Measurements from ENCODE around the gene SPATA31D4.
"Not testable (repeated sequence)": the region's sequence is repeated elsewhere in the genome, so short reads cannot be mapped to it uniquely, and the experiment has no call there.

Gene SPATA31D4
- 0 reads per million in 2 donors for total RNA-seq

- not testable (repeated sequence) for DNase-seq
These were observed at the start of gene SPATA31D4 for GRCh38 chr9:81928305-81928704. SPATA31D4 (plus strand) TSS chr9:81928428; CDS start chr9:81928514, 86 bp downstream.

DNA sequence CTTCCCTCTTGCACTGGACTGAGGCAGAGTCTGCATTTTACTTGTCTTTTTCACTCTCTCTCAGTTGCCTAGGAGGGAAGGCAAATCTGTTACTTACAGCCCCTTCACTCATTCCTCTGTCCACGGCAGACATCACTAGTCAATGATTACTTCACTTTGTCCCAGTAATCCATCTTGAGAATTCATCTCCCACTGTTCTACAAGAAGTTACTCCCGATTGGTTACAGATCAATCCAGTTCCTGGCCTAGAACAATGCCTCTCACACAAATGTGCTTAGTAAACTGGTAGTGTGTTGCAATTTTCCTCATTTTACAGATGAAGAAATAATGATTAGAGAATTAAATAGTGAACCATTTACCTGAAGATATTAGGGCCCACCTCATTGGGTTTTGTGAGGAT lies 49.7 kb upstream of the SPATA31D4 start:
- DNase-seq = no peak

GRCh38 chr9:81879501-81879916 lies 48.7 kb upstream of the SPATA31D4 start:
- DNase-seq = no peak

- no peak for DNase-seq
These were observed 42.6 kb upstream of the SPATA31D4 start for GRCh38 chr9:81885602-81886001.

DNA sequence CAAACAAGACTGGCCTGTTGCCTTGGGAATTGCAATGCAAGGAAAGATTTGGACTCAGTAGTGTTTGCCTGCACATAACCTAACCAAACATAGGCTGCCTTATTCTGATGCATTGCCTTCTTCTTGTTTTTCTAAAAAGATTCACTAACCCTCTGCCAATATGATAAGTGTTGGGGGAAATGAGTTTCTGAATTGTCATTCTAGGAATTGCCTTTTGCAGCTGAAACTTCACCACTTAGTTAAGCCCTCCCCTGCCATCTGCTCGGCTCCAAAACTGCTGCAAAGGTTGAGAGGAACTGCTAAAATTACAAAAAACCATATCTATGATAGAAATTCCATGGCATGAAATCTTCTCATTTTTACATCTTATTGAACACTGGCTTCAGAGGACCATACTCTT lies 41.6 kb upstream of the SPATA31D4 start:
- DNase-seq = no peak

- no peak for DNase-seq
These were observed 38.1 kb upstream of the SPATA31D4 start for GRCh38 chr9:81890104-81890503.

DNA sequence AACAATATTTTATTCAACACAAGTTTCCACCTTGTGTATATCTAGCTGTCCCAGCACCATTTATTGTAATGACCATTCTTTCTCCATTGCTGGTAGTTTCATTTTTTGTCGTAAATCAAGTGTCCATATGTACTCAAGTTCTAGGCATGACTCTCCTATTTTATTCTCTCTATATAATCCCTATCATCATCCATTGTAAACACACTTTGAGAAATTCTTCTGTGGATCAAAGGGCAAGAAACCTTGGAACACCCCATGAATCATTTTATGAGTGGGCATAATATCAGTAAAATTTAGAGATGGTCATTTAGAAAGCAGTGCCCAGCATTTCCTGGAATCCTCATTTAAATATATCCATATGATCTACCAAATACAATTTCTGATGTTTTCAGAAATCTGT lies 35.8 kb upstream of the SPATA31D4 start:
- no peak for DNase-seq

GRCh38 chr9:81893929-81894328 lies 34.3 kb upstream of the SPATA31D4 start:
- no peak for DNase-seq

DNA sequence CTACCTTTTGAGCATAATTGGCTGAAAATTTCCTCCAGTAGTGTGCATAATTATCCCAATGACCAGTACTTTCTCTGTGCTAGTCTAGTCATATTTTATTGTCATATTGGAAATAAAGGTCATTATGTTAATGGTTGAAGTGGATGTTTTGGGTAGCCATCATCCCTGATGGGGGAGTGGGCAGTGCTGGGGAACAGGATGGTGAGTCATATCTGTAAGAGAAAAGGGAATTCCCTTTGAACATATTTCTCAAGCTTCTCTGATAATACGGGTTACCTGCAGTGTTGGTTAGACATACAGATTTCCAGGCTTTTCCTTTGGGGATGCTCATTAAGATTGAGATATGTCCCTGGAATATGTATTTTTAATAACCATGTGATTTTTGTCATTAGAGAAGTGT lies 33.3 kb upstream of the SPATA31D4 start:
- no peak for DNase-seq

- no peak for DNase-seq
These were observed 32.2 kb upstream of the SPATA31D4 start for GRCh38 chr9:81896070-81896469.

- DNase-seq = no peak
These were observed 29.4 kb upstream of the SPATA31D4 start for GRCh38 chr9:81898851-81899250.

DNA sequence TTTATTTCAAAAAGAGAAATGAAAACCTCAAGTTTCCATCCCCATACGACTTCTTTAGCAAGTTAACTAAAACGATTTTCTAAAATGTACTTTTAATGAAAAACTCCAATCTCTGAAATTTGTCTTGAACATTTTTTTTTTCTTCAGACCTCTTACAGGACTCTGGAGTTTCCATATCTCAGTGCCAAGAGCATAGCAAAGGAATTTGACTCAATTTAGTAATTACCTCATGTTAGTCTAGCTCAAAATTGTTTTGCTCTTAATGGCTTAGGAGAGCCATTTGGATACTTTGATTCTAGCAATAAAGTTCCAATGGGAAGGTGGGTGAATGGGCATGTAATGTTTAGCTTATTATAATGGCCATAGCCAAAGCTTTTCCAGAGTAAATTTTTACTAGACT lies 26.0 kb upstream of the SPATA31D4 start:
- DNase-seq = no peak

DNA sequence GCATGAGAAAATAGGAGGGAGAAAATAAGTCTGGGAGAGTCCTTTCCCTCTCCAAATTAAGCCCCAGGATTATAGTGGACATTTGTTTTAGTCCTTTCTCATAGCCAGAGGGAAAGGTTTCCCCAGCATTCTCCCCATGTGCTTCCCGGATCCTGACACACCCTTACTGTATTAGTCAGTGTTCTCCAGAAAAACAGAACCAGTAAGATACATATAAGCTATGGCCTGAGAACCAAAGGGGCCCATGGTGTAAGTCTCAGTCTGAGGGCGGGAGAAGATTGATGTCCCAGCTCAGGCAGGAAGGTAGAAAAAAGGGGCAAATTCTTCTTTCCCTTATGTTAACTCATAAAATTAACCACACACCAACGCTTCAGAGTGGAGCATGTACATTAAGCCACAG lies 25.6 kb upstream of the SPATA31D4 start:
- DNase-seq = no peak

DNA sequence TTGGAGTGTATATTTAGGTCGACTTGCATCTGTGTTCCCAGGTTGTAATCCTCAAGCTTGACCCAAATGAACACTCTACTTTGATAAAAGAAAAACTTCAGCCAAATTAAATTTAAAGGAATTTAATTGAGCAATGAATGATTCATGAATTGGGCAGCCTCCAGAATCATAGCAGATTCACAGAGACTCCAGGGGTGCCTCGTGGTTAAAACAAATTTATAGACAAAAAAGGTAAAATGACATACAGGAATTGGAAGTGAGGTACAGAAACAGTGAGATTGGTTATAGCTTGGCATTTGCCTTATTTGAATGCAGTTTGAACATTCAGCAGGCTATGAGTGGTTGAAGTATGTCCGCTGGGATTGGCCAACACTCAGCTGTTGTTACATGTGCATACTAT lies 21.6 kb upstream of the SPATA31D4 start:
- no peak for DNase-seq

- no peak for DNase-seq
These were observed 16.1 kb upstream of the SPATA31D4 start for GRCh38 chr9:81912135-81912534.

- no peak for DNase-seq
These were observed 12.3 kb upstream of the SPATA31D4 start for GRCh38 chr9:81915801-81916505.

DNA sequence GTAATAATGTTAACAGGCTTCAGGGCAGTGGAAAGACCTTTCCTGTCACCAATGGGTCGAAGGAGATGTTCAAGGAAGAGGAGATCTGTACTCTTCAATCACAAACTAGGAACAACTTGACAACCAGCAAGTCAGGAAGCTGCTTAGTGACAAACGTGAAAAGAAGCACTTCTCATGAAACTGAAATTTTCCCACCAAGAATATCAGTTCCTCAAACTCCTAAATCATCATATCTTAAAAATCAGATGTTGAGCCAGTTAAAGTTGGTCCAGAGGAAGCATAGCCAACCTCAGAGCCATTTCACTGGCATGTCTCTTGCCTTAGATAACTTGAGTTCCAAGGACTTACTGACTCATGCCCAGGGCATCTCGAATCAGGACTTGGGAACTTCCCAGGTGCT lies 9.7 kb upstream of the SPATA31D4 start:
- DNase-seq = not testable (repeated sequence)

- not testable (repeated sequence) for DNase-seq
These were observed 1.9 kb downstream of the SPATA31D4 start for GRCh38 chr9:81930147-81930546.

GRCh38 chr9:81933547-81933946 lies 5.3 kb downstream of the SPATA31D4 start:
- not testable (repeated sequence) for DNase-seq

DNA sequence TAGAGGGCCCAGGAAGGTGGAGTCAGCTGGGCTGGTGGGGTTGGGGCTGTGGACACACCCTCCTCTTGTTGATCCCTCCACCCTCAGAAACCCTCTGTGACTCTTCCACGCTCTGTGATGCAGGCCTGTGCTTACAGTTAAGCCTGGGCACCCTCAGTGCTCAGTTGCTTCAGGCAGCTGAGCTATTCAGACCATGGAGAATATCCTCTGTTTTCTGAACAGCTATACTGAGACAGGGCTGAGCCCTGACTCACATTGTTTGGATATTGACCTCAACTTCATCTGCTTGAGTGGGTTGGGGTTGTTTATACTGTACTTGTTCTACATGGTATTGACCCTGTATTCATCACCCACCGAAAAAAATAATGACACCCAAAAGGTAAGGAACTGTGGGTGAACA lies 15.2 kb downstream of the SPATA31D4 start, which contains the start of gene SPATA31D3:
Gene SPATA31D3 (plus strand): TSS at position 108 of the 400 bp plus-strand sequence. CDS start 86 bp downstream, at position 194.
- not testable (repeated sequence) for DNase-seq

- DNase-seq = not testable (repeated sequence)
These were observed 20.4 kb downstream of the SPATA31D4 start for GRCh38 chr9:81948650-81949049.

GRCh38 chr9:81953096-81953495 lies 24.9 kb downstream of the SPATA31D4 start:
- no peak for DNase-seq

GRCh38 chr9:81955625-81956024 lies 27.4 kb downstream of the SPATA31D4 start:
- no peak for DNase-seq
